ENCODE measurements around the gene PARD3B. TPM values are rescaled to one million over a fixed set of nuclear protein-coding genes. Genes with fewer than 3 reads are reported as not detected.

Gene PARD3B
- total and polyA plus RNA-seq, 2 of the 13 experiments (the other 11 are each of a cell fraction or from before 2014, with no cell fraction given), result 0.71 to 2.3 TPM

DNA sequence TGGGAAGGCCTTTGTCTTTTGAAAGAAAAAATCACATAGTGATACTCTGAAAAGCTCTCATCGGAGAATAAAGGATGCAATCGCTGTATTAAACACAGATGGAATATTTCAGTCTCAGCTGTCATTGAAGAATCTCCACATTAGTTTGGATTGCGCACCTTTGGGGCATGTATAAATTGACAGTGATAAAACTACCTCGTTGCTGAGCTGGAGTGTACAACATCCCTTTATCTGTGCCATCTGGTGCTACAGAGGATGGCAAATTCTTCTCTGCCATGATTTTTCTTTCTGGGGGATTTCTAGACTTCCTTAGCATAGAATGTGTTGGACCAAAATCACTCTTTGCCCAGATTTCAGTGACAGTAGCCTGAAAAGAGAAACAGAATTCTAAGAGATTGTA, 185.3 kb downstream of the PARD3B start (continued):
- TF ChIP-seq, protein P1, sequence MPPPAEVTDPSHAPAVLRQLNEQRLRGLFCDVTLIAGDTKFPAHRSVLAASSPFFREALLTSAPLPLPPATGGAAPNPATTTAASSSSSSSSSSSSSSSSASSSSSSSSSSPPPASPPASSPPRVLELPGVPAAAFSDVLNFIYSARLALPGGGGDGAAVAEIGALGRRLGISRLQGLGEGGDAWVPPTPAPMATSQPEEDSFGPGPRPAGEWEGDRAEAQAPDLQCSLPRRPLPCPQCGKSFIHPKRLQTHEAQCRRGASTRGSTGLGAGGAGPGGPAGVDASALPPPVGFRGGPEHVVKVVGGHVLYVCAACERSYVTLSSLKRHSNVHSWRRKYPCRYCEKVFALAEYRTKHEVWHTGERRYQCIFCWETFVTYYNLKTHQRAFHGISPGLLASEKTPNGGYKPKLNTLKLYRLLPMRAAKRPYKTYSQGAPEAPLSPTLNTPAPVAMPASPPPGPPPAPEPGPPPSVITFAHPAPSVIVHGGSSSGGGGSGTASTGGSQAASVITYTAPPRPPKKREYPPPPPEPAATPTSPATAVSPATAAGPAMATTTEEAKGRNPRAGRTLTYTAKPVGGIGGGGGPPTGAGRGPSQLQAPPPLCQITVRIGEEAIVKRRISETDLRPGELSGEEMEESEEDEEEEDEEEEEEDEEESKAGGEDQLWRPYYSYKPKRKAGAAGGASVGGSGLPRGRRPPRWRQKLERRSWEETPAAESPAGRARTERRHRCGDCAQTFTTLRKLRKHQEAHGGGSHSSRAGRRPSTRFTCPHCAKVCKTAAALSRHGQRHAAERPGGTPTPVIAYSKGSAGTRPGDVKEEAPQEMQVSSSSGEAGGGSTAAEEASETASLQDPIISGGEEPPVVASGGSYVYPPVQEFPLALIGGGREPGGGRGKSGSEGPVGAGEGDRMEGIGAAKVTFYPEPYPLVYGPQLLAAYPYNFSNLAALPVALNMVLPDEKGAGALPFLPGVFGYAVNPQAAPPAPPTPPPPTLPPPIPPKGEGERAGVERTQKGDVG (CRISPR knock-in tag; IDR thresholded peaks at IDR 0.05; ENCODE audit: borderline replicate concordance), result no peak

DNA sequence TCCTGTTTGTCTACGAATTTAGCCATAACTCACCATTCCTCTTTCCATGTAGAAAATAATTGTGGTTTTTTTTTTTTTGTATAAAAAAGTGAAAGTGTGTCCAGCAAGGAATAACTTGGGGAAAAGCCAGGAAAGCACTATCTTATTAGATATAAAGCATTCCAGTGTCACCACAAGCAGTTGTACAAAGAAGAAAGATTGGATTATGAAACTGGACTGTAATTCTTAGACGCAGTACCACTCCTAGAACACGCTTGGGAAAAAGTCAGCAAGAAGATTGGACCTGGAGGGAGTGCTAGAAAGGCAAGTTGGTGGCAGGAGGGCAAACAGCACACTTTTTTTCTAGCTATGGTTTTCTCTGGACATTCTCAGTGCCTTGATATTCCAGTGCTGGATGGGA, 186.7 kb downstream of the PARD3B start:
- in situ Hi-C loops (cut with HindIII; ENCODE audit: extremely low pct_ligation_motif_present, low pct_unique_long_range_greater_than_20kb), result no loop called here
- H3K27me3 ChIP-seq (ENCODE audit: control insufficient read depth in 1 of 2, insufficient read depth in 2 of 2, low read length in 2 of 2), result no peaks in the 10 kb centered on the region
- no peak overlapping the region for H3K9ac ChIP-seq (ENCODE audit: insufficient read depth, low read depth, low read length)
- no peak for DNase-seq (ENCODE audit: low spot score)
- ChIA-PET POLR2A (no interaction called here), CTCF (ENCODE audit: low intra/inter-chr PET ratio, low total read pairs) (no interaction called here)
- no peak overlapping the region for H3K4me3 ChIP-seq (replicated peaks in 1 of 3; ENCODE audit: insufficient read depth in 1 of 3, low read depth in 2 of 3, low read length in 3 of 3)
- H3K36me3 ChIP-seq (replicated peaks in 1 of 2; ENCODE audit: control insufficient read depth in 1 of 2, insufficient read depth in 2 of 2, low read length in 2 of 2), result no peaks in the 10 kb centered on the region
- no peak overlapping the region for H3K4me2 ChIP-seq (ENCODE audit: low read depth, low read length)
- no peak for ATAC-seq
- intact Hi-C loops (cut with micrococcal nuclease; ENCODE audit: unreplicated experiment), result no loop called here
- H3K27ac ChIP-seq (ENCODE audit: extremely low read length, insufficient read depth, low read length), result no peak overlapping the region
- no peak for FAIRE-seq
- no peak overlapping the region for H2AFZ ChIP-seq (ENCODE audit: low read length)
- H4K20me1 ChIP-seq (ENCODE audit: insufficient read depth, low read length), result no peaks in the 10 kb centered on the region
- H3K9me3 ChIP-seq (ENCODE audit: low read length), result peaks cover 87% of the 10 kb centered on the region
- 13% methylated on average over 3 of the region's 3 CpGs for WGBS (ENCODE audit: low lambda C conversion rate)
- H3K79me2 ChIP-seq (ENCODE audit: insufficient read depth, low read length), result no peaks in the 10 kb centered on the region
- no peaks in the 10 kb centered on the region for H3K4me1 ChIP-seq (ENCODE audit: insufficient read depth, low read length)
- BruUV-seq (replicated peaks), result no TSS peak
- TF ChIP-seq NCOR1 (IDR thresholded peaks at IDR 0.05; ENCODE audit: borderline replicate concordance, low read length), result no peak
- TF ChIP-seq SOX13 (IDR thresholded peaks at IDR 0.05), result no peak
- TF ChIP-seq SOX13 (CRISPR knock-in tag; conservative IDR thresholded peaks at IDR 0.05 in 1 of 2, IDR thresholded peaks at IDR 0.05 in 1 of 2), result no peak
- TF ChIP-seq ZSCAN9 (CRISPR knock-in tag; IDR thresholded peaks at IDR 0.05; ENCODE audit: borderline replicate concordance), result no peak
- TF ChIP-seq, protein P1 (CRISPR knock-in tag; IDR thresholded peaks at IDR 0.05; ENCODE audit: borderline replicate concordance), result no peak
- TF ChIP-seq RELA (CRISPR knock-in tag; IDR thresholded peaks at IDR 0.05), result no peak
- TF ChIP-seq YEATS2 (CRISPR knock-in tag; IDR thresholded peaks at IDR 0.05; ENCODE audit: borderline replicate concordance), result no peak
- TF ChIP-seq CHCHD3 (CRISPR knock-in tag; IDR thresholded peaks at IDR 0.05), result no peak
- TF ChIP-seq, protein P2, sequence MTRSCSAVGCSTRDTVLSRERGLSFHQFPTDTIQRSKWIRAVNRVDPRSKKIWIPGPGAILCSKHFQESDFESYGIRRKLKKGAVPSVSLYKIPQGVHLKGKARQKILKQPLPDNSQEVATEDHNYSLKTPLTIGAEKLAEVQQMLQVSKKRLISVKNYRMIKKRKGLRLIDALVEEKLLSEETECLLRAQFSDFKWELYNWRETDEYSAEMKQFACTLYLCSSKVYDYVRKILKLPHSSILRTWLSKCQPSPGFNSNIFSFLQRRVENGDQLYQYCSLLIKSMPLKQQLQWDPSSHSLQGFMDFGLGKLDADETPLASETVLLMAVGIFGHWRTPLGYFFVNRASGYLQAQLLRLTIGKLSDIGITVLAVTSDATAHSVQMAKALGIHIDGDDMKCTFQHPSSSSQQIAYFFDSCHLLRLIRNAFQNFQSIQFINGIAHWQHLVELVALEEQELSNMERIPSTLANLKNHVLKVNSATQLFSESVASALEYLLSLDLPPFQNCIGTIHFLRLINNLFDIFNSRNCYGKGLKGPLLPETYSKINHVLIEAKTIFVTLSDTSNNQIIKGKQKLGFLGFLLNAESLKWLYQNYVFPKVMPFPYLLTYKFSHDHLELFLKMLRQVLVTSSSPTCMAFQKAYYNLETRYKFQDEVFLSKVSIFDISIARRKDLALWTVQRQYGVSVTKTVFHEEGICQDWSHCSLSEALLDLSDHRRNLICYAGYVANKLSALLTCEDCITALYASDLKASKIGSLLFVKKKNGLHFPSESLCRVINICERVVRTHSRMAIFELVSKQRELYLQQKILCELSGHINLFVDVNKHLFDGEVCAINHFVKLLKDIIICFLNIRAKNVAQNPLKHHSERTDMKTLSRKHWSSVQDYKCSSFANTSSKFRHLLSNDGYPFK (CRISPR knock-in tag; IDR thresholded peaks at IDR 0.05; ENCODE audit: borderline replicate concordance), result no peak
- TF ChIP-seq SRY (CRISPR knock-in tag; IDR thresholded peaks at IDR 0.05), result no peak
- TF ChIP-seq GTF3A (CRISPR knock-in tag; conservative IDR thresholded peaks at IDR 0.05), result no peak
- TF ChIP-seq, protein P3, sequence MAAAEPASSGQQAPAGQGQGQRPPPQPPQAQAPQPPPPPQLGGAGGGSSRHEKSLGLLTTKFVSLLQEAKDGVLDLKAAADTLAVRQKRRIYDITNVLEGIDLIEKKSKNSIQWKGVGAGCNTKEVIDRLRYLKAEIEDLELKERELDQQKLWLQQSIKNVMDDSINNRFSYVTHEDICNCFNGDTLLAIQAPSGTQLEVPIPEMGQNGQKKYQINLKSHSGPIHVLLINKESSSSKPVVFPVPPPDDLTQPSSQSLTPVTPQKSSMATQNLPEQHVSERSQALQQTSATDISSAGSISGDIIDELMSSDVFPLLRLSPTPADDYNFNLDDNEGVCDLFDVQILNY (CRISPR knock-in tag; conservative IDR thresholded peaks at IDR 0.05), result no peak

Data from HepG2 (cell line).